Bladder microvascular endothelial cell (primary cell): ENCODE data around the gene KIR3DL2. TPM values are rescaled to one million over a fixed set of nuclear protein-coding genes. Genes with fewer than 3 reads are reported as not detected.

Source experiments
- total RNA-seq: library from RNA; depleted of rRNA; stranded (reverse); fragments of >200 nt; gene quantifications from 2 replicates; pipeline ENCODE4 v1.2.3, GENCODE V29; 2014

Gene KIR3DL2
- total RNA-seq = not detected in 2 replicates

GRCh38 chr19:54850061-54850640, at the start of gene KIR3DL2:
KIR3DL2 (plus strand) TSS chr19:54850443; CDS start chr19:54850476, 33 bp downstream.

DNA sequence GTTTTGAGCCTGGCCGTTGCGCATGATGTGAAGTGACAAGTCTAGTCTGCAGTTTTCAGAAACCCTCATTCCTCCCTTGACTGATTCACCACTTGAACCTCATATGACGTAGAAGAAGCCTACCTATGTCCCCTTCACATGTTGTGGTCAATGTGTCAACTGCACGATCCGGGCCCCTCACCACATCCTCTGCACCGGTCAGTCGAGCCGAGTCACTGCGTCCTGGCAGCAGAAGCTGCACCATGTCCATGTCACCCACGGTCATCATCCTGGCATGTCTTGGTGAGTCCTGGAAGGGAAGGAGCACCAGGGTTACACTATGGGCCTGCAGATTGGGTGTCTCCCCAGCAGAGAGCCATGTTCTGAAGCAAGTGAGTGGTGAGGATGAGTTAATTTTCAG, 46.8 kb upstream of the KIR3DL2 start, which contains the start of gene KIR2DL4:
Gene KIR2DL4, plus strand, starts transcription at position 201 of the 400 bp plus-strand sequence. Its CDS starts 42 bp downstream, at position 243.

DNA sequence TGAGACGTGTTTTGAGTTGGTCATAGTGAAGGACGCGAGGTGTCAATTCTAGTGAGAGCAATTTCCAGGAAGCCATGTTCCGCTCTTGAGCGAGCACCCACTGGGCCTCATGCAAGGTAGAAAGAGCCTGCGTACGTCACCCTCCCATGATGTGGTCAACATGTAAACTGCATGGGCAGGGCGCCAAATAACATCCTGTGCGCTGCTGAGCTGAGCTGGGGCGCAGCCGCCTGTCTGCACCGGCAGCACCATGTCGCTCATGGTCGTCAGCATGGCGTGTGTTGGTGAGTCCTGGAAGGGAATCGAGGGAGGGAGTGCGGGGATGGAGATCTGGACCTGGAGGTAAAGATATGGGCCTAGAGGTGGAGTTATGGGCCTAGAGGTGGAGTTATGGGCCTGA, 34.0 kb upstream of the KIR3DL2 start, which contains the start of gene KIR3DL1:
Gene KIR3DL1, plus strand, starts transcription at position 218 of the 400 bp plus-strand sequence.

GRCh38 chr19:54832496-54832895, 17.7 kb upstream of the KIR3DL2 start, which contains the start of gene KIR2DS4:
KIR2DS4 (plus strand) TSS chr19:54832676.

DNA sequence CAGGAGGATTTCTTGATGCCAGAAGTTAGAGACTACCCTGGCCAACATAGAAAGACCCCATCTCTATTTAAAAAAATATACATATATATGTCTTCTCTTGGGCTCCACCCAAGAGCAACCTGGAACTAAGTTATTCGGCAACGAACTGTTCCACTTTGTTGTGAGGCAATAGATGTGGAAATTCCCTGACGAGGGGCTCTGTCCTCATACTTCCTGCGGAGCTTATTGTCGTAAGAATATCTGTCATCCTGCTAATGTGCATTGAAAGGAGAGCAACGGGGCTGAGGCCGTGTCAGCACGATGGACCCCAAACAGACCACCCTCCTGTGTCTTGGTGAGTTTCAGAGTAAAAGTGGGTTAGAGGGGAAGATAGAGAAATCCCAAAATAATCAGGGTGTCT, 23.7 kb downstream of the KIR3DL2 start, which contains the start of gene FCAR:
Gene FCAR, plus strand, starts transcription at position 246 of the 400 bp plus-strand sequence. Its CDS starts 55 bp downstream, at position 301.

DNA sequence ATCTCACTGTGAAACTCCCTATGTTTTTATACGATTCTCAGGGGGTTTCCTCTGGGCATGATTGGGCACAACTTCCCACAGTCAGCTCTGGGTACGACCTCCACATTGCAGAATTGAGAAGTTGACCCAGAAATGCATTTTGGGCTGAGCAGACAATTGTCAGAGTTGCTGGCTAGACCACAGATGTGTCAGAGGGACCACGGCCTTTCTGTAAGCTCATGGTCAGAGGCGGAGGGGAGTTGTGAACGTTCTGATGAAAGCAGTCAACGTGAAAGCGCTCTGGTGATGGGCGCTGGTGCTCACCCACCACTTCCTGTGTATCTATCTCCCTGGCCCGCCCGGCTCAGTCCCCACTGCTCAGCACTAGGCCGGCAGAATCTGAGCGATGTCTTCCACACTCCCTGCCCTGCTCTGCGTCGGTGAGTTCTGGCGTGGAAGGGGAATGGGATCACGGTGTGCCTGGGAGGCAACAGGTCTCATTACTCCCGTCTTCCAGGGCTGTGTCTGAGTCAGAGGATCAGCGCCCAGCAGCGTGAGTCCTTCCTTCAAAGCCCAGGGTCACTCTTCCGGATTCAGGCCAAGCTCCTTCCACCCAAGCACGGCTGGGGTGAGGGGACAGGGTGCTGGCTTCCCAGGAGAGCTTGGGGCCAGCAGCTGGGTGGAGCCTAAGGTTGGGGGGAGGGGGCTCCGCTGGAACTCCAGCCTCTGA, 55.7 kb downstream of the KIR3DL2 start, which contains the start of gene NCR1:
Gene NCR1, plus strand, starts transcription at position 346 of the 709 bp plus-strand sequence. Its CDS starts 40 bp downstream, at position 386.

Other genes with a start within 250 kb of the KIR3DL2 start
- not detected in 2 replicates for gene LILRB1, start 220.0 kb upstream of the KIR3DL2 start, total RNA-seq
- not detected in 2 replicates for gene LILRB4, start 187.5 kb upstream of the KIR3DL2 start, total RNA-seq
- gene KIR3DL3, start 126.0 kb upstream of the KIR3DL2 start, total RNA-seq = not detected in 2 replicates
- gene KIR2DL3, start 111.9 kb upstream of the KIR3DL2 start, total RNA-seq = not detected in 2 replicates
- gene KIR2DL1, start 80.7 kb upstream of the KIR3DL2 start, total RNA-seq = not detected in 2 replicates
- not detected in 2 replicates for gene KIR2DL4, start 46.8 kb upstream of the KIR3DL2 start, total RNA-seq
- not detected in 2 replicates for gene KIR3DL1, start 34.0 kb upstream of the KIR3DL2 start, total RNA-seq
- not detected in 2 replicates for gene KIR2DS4, start 17.8 kb upstream of the KIR3DL2 start, total RNA-seq
- not detected in 2 replicates for gene FCAR, start 23.8 kb downstream of the KIR3DL2 start, total RNA-seq
- not detected in 2 replicates for gene NCR1, start 55.7 kb downstream of the KIR3DL2 start, total RNA-seq
- gene NLRP7, start 97.1 kb downstream of the KIR3DL2 start, total RNA-seq = not detected in 2 replicates
- 0.65 and 12.2 TPM in 2 replicates for gene NLRP2, start 115.9 kb downstream of the KIR3DL2 start, total RNA-seq
- not detected in 2 replicates for gene GP6, start 187.8 kb downstream of the KIR3DL2 start, total RNA-seq
- 11.0 and 17.6 TPM in 2 replicates for gene RDH13, start 212.7 kb downstream of the KIR3DL2 start, total RNA-seq
- gene EPS8L1, start 225.4 kb downstream of the KIR3DL2 start, total RNA-seq = 7.9 and 12.4 TPM in 2 replicates